ENCODE data around the gene CAPN5.
"Not testable (repeated sequence)": the region's sequence is repeated elsewhere in the genome, so short reads cannot be mapped to it uniquely, and the experiment has no call there.

CAPN5 gene

DNA sequence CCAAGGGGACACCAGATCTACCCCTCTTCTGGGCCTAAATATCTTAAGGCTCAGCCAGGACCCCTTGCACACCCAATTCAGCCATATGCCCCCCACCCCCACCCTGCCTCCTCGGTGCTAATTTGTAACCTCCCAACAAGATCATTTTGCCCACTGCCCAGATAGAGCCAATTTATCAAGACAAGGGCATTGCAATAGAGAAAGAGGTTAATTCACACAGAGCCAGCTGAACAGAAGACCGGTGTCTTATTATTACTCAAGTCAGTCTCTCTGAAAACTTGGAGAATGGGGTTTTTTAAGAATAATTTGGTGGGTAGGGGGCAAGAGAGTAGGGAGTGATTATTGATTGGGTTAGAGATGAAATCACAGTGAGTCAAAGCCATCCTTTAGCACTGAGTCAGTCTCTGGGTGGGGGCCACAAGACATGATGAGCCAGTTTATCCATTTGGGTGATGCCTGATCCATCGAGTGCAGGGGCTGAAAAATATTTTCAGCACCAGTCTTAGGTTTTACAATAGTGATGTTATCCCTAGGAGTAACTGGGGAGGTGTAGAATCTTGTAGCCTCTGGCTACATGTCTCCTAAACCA lies 9.9 kb upstream of the CAPN5 start:
- H3K4me3 ChIP-seq (ENCODE audit: low read depth, low read length) = no peak overlapping the region
- DNase-seq (ENCODE audit: low read depth) = no peak
- TF ChIP-seq, protein P1, sequence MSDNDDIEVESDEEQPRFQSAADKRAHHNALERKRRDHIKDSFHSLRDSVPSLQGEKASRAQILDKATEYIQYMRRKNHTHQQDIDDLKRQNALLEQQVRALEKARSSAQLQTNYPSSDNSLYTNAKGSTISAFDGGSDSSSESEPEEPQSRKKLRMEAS (IDR thresholded peaks at IDR 0.05; ENCODE audit: low read depth, low read length) = no peak
- TF ChIP-seq POLR2A (IDR thresholded peaks at IDR 0.05; ENCODE audit: extremely low read depth, insufficient read length) = no peak
- TF ChIP-seq MYC (IDR thresholded peaks at IDR 0.05; ENCODE audit: low read depth, low read length) = no peak
- TF ChIP-seq, protein P2, sequence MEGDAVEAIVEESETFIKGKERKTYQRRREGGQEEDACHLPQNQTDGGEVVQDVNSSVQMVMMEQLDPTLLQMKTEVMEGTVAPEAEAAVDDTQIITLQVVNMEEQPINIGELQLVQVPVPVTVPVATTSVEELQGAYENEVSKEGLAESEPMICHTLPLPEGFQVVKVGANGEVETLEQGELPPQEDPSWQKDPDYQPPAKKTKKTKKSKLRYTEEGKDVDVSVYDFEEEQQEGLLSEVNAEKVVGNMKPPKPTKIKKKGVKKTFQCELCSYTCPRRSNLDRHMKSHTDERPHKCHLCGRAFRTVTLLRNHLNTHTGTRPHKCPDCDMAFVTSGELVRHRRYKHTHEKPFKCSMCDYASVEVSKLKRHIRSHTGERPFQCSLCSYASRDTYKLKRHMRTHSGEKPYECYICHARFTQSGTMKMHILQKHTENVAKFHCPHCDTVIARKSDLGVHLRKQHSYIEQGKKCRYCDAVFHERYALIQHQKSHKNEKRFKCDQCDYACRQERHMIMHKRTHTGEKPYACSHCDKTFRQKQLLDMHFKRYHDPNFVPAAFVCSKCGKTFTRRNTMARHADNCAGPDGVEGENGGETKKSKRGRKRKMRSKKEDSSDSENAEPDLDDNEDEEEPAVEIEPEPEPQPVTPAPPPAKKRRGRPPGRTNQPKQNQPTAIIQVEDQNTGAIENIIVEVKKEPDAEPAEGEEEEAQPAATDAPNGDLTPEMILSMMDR (IDR thresholded peaks at IDR 0.05; ENCODE audit: low read depth, low read length) = no peak

DNA sequence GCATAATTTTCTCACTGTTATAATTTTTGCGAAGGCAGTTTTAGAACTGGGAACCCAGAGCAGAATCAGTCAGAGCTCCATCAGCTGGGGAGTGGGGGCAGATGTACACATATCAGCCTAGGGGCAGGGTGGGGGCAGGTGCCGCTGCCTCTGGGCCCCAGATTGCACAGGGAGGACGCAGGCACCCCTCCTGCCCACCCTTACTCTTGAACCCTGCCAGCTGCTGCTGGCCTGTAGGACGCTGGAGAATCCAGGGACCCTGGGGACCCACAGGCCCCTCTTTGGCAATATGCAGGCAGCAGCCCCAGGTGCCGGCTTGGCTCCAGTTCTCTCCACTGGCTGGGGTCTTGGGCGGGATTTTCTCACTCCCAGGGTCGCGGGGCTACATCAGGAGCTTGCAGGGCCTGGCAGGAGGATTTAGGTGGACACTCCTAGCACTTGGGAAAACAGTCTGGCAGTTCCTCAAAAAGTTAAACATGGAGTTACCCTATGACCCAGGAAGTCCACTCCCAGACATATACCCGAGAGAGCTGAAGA lies 8.8 kb upstream of the CAPN5 start:
- no peak for DNase-seq (ENCODE audit: low read depth)
- no peak overlapping the region for H3K4me3 ChIP-seq (ENCODE audit: low read depth, low read length)
- TF ChIP-seq POLR2A (IDR thresholded peaks at IDR 0.05; ENCODE audit: extremely low read depth, insufficient read length) = no peak
- TF ChIP-seq, protein P1 (IDR thresholded peaks at IDR 0.05; ENCODE audit: low read depth, low read length) = no peak
- no peak for TF ChIP-seq MYC (IDR thresholded peaks at IDR 0.05; ENCODE audit: low read depth, low read length)
- TF ChIP-seq, protein P2 (IDR thresholded peaks at IDR 0.05; ENCODE audit: low read depth, low read length) = no peak

DNA sequence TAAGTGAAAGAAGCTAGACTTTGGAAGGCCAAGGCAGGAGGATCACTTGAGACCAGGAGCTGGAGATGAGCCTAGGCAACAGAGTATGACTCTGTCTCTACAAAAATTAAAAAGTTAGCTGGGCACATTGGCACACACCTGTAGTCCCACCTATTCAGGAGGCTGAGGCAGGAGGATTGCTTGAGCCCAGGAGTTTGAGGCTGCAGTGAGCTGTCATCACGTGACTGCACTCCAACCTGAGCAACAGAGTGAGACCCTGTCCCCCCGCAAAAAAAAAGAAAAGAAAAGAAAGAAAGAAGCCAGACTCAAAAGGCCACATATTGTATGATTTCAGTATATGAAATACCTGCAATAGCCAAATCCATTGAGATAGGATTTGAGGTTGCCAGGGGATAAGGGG lies 7.9 kb upstream of the CAPN5 start:
- H3K4me3 ChIP-seq (ENCODE audit: low read depth, low read length) = no peak overlapping the region
- no peak for DNase-seq (ENCODE audit: low read depth)
- TF ChIP-seq POLR2A (IDR thresholded peaks at IDR 0.05; ENCODE audit: extremely low read depth, insufficient read length) (no peak), MYC (IDR thresholded peaks at IDR 0.05; ENCODE audit: low read depth, low read length) (no peak)
- TF ChIP-seq, protein P1 (IDR thresholded peaks at IDR 0.05; ENCODE audit: low read depth, low read length) = no peak
- TF ChIP-seq, protein P2 (IDR thresholded peaks at IDR 0.05; ENCODE audit: low read depth, low read length) = no peak

DNA sequence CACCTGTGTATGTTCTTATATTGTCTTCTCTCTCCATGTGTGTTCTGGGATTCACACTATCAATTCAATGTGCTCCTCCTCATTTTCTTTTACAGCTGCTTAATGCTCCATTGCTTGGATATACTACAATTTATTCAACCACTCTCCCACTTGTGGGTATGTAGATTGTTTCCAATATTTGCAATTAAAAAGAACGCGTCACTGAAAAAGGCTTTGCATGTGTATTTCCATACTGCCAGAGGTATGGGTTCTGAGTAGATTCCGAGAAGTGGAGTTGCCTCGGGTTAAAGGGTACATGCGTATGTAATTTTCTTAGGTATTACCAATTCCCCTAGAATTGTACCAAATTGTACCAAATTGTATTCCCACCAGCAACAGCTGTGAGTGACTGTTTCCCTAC lies 7.0 kb upstream of the CAPN5 start:
- DNase-seq (ENCODE audit: low read depth) = no peak
- TF ChIP-seq POLR2A (IDR thresholded peaks at IDR 0.05; ENCODE audit: extremely low read depth, insufficient read length) = no peak
- TF ChIP-seq, protein P1 (IDR thresholded peaks at IDR 0.05; ENCODE audit: low read depth, low read length) = no peak
- no peak overlapping the region for H3K4me3 ChIP-seq (ENCODE audit: low read depth, low read length)

DNA sequence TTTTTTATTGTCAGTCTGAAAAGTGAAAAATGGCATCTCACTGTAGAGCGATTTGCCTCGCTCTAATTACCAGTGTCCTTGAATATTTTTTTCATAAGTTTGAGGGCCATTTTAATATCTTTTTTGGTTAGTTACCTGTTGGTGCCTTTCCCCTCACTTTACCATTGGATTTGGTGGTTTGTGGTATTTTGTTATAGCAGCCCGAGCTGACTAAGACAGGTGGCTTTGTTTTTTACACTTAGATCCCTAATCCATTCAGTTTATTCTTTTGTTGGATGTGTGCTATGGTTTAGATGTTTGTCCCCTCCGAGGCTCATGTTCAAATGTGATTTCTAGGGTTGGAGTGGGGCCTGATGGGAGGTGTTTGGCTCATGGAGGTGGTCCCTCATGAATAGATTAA lies 6.5 kb upstream of the CAPN5 start:
- TF ChIP-seq, protein P1 (IDR thresholded peaks at IDR 0.05; ENCODE audit: low read depth, low read length) = no peak
- TF ChIP-seq, protein P2 (IDR thresholded peaks at IDR 0.05; ENCODE audit: low read depth, low read length) = no peak
- TF ChIP-seq POLR2A (IDR thresholded peaks at IDR 0.05; ENCODE audit: extremely low read depth, insufficient read length) = no peak

DNA sequence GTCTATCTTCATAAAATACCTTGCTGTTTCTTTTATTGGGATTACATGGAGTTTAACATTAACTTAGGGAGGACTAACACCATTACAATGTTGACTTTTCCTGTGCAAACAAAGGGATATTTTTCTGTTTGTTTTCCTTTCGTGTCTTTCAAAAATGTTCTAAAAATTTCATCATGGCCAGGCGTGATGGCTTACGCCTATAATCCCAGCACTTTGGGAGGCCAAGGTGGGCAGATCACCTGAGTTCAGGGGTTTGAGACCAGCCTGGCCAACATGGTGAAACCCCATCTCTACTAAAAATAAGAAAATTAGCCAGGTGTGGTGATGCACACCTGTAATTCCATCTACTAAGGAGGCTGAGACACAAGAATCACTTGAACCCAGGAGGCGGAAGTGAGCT lies 5.5 kb upstream of the CAPN5 start:
- DNase-seq (ENCODE audit: low read depth); H3K4me3 ChIP-seq (ENCODE audit: low read depth, low read length): not testable (repeated sequence)

More for the DNA sequence above, 6.5 kb upstream of the CAPN5 start:
- DNase-seq (ENCODE audit: low read depth) = no peak
- H3K4me3 ChIP-seq (ENCODE audit: low read depth, low read length) = no peak overlapping the region

DNA sequence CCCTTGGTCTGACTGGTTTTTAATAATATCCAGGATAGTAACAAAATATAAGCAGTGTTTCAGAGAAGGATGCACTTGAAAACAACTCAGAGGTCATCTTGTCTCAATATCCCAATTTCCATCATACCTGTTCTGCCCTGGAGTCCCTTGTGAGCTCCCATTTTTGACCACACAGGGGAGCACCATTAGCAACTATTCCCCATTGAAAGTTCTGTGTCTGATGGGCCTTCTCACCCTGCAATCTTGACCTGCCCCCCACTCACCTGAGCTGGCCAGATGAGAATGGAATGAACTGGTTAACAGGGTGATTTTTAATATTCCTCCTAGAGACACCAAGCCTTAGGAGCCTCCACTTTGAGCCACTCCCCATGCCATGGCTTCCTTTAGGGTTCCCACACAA lies 3.8 kb upstream of the CAPN5 start:
- no peak for DNase-seq (ENCODE audit: low read depth)
- H3K4me3 ChIP-seq (ENCODE audit: low read depth, low read length) = no peak overlapping the region
- TF ChIP-seq, protein P1 (IDR thresholded peaks at IDR 0.05; ENCODE audit: low read depth, low read length) = no peak
- TF ChIP-seq POLR2A (IDR thresholded peaks at IDR 0.05; ENCODE audit: extremely low read depth, insufficient read length) = no peak
- TF ChIP-seq MYC (IDR thresholded peaks at IDR 0.05; ENCODE audit: low read depth, low read length) = no peak
- TF ChIP-seq, protein P2 (IDR thresholded peaks at IDR 0.05; ENCODE audit: low read depth, low read length) = no peak

All from NB4 (cell line).